ENCODE measurements around the gene MAGI3.
A peak's percentile ranks its signal among the peaks of the same experiment; 100 is the strongest.
"Not testable (repeated sequence)": the region's sequence is repeated elsewhere in the genome, so short reads cannot be mapped to it uniquely, and the experiment has no call there.

The MAGI3 gene

GRCh38 chr1:113399062-113399583, 8.8 kb downstream of the MAGI3 start:
- no peak for DNase-seq (ENCODE audit: low read depth)

- DNase-seq (ENCODE audit: low read depth) = no peak
Observed at GRCh38 chr1:113401067-113401466, 10.8 kb downstream of the MAGI3 start.

GRCh38 chr1:113401728-113402127, 11.4 kb downstream of the MAGI3 start:
- no peak for DNase-seq (ENCODE audit: low read depth)

GRCh38 chr1:113403065-113403464, 12.8 kb downstream of the MAGI3 start:
- no peak for DNase-seq (ENCODE audit: low read depth)

- no peak for DNase-seq (ENCODE audit: low read depth)
Observed at GRCh38 chr1:113405573-113405972, 15.3 kb downstream of the MAGI3 start.

- DNase-seq (ENCODE audit: low read depth) = not testable (repeated sequence)
Observed at GRCh38 chr1:113406149-113406548, 15.8 kb downstream of the MAGI3 start.

- DNase-seq (ENCODE audit: low read depth) = no peak
Observed at GRCh38 chr1:113409363-113409762, 19.0 kb downstream of the MAGI3 start.

GRCh38 chr1:113412020-113412419, 21.7 kb downstream of the MAGI3 start:
- not testable (repeated sequence) for DNase-seq (ENCODE audit: low read depth)

- DNase-seq (ENCODE audit: low read depth) = peak; percentile 22
Observed at GRCh38 chr1:113415310-113416070, 25.2 kb downstream of the MAGI3 start.

GRCh38 chr1:113416071-113416470, 25.8 kb downstream of the MAGI3 start:
- DNase-seq (ENCODE audit: low read depth) = not testable (repeated sequence)

- DNase-seq (ENCODE audit: low read depth) = peak; percentile 14
Observed at GRCh38 chr1:113416496-113416895, 26.2 kb downstream of the MAGI3 start.

GRCh38 chr1:113422315-113423068, 32.2 kb downstream of the MAGI3 start:
- no peak for DNase-seq (ENCODE audit: low read depth)

- DNase-seq (ENCODE audit: low read depth) = no peak
Observed at GRCh38 chr1:113423826-113424225, 33.5 kb downstream of the MAGI3 start.

- no peak for DNase-seq (ENCODE audit: low read depth)
Observed at GRCh38 chr1:113429461-113430153, 39.3 kb downstream of the MAGI3 start.

- DNase-seq (ENCODE audit: low read depth) = no peak
Observed at GRCh38 chr1:113433184-113433583, 42.9 kb downstream of the MAGI3 start.

GRCh38 chr1:113434081-113434873, 44.0 kb downstream of the MAGI3 start:
- no peak for DNase-seq (ENCODE audit: low read depth)

- DNase-seq (ENCODE audit: low read depth) = no peak
Observed at GRCh38 chr1:113434874-113435175, 44.5 kb downstream of the MAGI3 start.

- DNase-seq (ENCODE audit: low read depth) = no peak
Observed at GRCh38 chr1:113437554-113438341, 47.4 kb downstream of the MAGI3 start.

GRCh38 chr1:113438505-113439276, 48.4 kb downstream of the MAGI3 start:
- no peak for DNase-seq (ENCODE audit: low read depth)

GRCh38 chr1:113439277-113439670, 49.0 kb downstream of the MAGI3 start:
- no peak for DNase-seq (ENCODE audit: low read depth)
